ENCODE results near the gene ENPEP.
"Not testable (repeated sequence)": the region's sequence is repeated elsewhere in the genome, so short reads cannot be mapped to it uniquely, and the experiment has no call there.

ENPEP gene

GRCh38 chr4:110567214-110567613 lies 91.3 kb downstream of the ENPEP start:
- no peak overlapping the region for H3K9ac ChIP-seq
- no peaks in the 10 kb centered on the region for H3K36me3 ChIP-seq
- no peaks in the 10 kb centered on the region for H3K27me3 ChIP-seq
- no peaks in the 10 kb centered on the region for H3K4me1 ChIP-seq
- TF ChIP-seq Cebpa-rat (IDR thresholded peaks at IDR 0.05): no peak
- H3K27ac ChIP-seq: no peak overlapping the region
- no peaks in the 10 kb centered on the region for H4K20me1 ChIP-seq
- no peaks in the 10 kb centered on the region for H3K9me3 ChIP-seq (replicated peaks in 1 of 11)
- no peak overlapping the region for H3K4me2 ChIP-seq
- no peak overlapping the region for H3K4me3 ChIP-seq

DNA sequence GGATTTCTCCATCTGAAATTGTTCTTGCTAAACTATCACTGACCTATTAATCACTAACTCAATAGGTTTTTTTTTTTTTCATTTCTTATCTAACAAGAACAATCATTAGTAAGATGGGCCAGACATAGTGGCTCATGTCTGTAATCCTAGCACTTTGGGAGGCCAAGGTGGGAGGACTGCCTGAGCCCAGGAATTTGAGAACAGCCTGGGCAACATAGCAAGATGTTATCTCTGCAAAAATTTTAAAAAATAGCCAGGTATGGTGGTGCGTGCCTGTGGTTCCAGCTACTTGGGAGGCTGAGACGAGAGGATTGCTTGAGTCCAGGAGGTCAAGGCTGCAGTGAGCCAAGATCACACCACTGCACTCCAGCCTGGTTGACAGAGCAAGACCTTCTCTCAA lies 100.7 kb downstream of the ENPEP start:
- H3K27me3 ChIP-seq, H3K4me2 ChIP-seq, H3K4me1 ChIP-seq, H3K9ac ChIP-seq, H3K4me3 ChIP-seq, H3K36me3 ChIP-seq, H3K27ac ChIP-seq, H4K20me1 ChIP-seq: not testable (repeated sequence)
- peaks cover 0 to 16% (median 0%) of the 10 kb centered on the region in 11 experiments; a peak in 3 of 22 replicates for H3K9me3 ChIP-seq (replicated peaks in 1 of 11)

DNA sequence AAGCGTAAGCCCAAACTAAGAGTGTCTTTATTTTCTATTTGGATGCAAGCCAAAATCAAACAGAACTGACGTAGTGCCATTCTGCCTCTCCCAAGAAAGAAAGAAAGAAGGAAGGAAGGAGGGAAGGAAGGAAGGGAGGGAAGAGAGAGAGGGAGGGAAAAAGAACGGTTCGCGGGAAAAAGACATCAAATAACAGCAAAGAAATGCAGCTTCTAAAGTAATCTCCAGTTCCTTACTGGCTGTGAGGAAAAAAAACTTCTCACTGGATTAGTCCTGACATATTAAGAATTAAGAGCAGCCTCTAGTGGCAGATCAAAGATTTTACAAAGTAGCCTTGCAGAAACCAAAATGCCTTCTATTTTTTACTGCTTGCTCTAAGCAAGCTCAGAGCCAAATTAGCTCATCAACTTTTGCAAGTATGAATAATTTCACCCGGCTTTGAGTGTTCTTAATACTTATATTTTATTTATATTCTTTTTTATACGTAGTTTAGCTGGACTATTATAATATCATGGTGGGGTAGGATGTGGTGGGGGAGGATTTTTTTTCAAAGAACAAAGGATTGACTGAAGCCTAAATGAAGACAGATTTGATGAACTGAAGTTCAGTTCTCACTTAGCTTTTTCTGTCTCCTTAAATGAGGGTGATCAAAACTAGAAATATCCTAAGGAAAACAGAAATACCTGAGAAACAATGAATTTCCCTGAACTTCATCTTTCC lies 110.3 kb downstream of the ENPEP start:
- Histone ChIP-seq H3K27me3 (no peaks in the 10 kb centered on the region), H4K20me1 (no peaks in the 10 kb centered on the region)

DNA sequence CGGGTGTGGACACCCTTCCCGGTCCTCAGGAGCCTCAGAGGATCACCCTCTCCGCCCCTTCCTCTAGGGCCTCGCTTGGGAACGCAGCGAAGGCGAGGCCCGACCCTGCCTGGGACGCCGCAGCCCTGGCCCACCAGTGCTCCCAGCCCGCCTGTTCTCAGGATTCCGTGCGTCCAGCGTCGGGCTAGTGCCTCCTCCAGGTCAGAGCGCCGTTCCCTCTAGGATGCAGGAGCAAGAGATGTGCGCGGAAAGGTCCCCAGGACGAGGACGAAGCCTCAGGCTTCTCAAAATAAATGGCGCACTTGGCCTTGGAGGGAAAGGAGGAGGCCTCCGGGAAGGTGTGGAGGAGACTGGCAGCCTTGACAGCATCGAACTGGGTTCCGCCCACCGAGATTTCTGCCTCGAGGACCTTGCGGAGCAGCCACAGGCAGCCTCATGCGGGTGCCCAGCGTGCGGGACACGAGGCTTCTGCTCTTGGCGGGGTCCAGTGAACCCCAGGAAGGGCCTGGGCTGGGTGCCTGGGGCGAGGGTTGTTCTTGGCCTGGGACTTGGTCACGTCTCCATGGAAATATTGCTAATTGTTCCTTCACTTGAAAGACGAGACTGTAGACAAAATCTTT lies 111.8 kb downstream of the ENPEP start:
- H3K27me3 ChIP-seq: no peaks in the 10 kb centered on the region
- no peaks in the 10 kb centered on the region for H3K4me1 ChIP-seq
- H3K27ac ChIP-seq: no peak overlapping the region
- no peak overlapping the region for H3K4me3 ChIP-seq
- 0 out of 22 replicates have a peak, but pooled peaks cover 0 to 3% (median 0%) of the 10 kb centered on the region in 11 experiments for H3K9me3 ChIP-seq (replicated peaks in 1 of 11)
- TF ChIP-seq Cebpa-rat (IDR thresholded peaks at IDR 0.05): no peak
- H3K9ac ChIP-seq: no peak overlapping the region
- H4K20me1 ChIP-seq: no peaks in the 10 kb centered on the region
- H3K4me2 ChIP-seq: no peak overlapping the region
- no peaks in the 10 kb centered on the region for H3K36me3 ChIP-seq

More for the DNA sequence above, 110.3 kb downstream of the ENPEP start:
- no peaks in the 10 kb centered on the region for H3K9me3 ChIP-seq (replicated peaks in 1 of 11)
- no peak overlapping the region for H3K4me2 ChIP-seq
- no peaks in the 10 kb centered on the region for H3K36me3 ChIP-seq
- H3K9ac ChIP-seq: no peak overlapping the region
- no peaks in the 10 kb centered on the region for H3K4me1 ChIP-seq
- no peak for TF ChIP-seq Cebpa-rat (IDR thresholded peaks at IDR 0.05)
- no peak overlapping the region for H3K27ac ChIP-seq
- H3K4me3 ChIP-seq: no peak overlapping the region

- Histone ChIP-seq H3K27me3 (no peaks in the 10 kb centered on the region), H3K4me3 (no peak overlapping the region), H3K27ac (no peak overlapping the region), H3K36me3 (no peaks in the 10 kb centered on the region), H3K4me2 (no peak overlapping the region), H3K4me1 (no peaks in the 10 kb centered on the region), H4K20me1 (no peaks in the 10 kb centered on the region), H3K9ac (no peak overlapping the region), H3K9me3 (replicated peaks in 1 of 11) (0 out of 22 replicates have a peak, but pooled peaks cover 0 to 4% (median 0%) of the 10 kb centered on the region in 11 experiments)
- no peak for TF ChIP-seq Cebpa-rat (IDR thresholded peaks at IDR 0.05)
Measured at GRCh38 chr4:110589297-110589696, 113.3 kb downstream of the ENPEP start.

GRCh38 chr4:110595583-110595982 lies 119.6 kb downstream of the ENPEP start:
- Histone ChIP-seq H3K4me2 (no peak overlapping the region), H3K4me1 (no peaks in the 10 kb centered on the region), H4K20me1 (no peaks in the 10 kb centered on the region), H3K36me3 (no peaks in the 10 kb centered on the region), H3K27me3 (no peaks in the 10 kb centered on the region), H3K9ac (no peak overlapping the region), H3K4me3 (no peak overlapping the region), H3K9me3 (replicated peaks in 1 of 11) (peaks cover 13 to 28% (median 20%) of the 10 kb centered on the region in 11 experiments), H3K27ac (no peak overlapping the region)
- no peak for TF ChIP-seq Cebpa-rat (IDR thresholded peaks at IDR 0.05)

- Histone ChIP-seq H3K4me3 (no peak overlapping the region), H3K4me2 (no peak overlapping the region), H3K9me3 (replicated peaks in 1 of 11) (peaks cover 13 to 28% (median 20%) of the 10 kb centered on the region in 11 experiments), H3K4me1 (no peaks in the 10 kb centered on the region), H3K27me3 (no peaks in the 10 kb centered on the region), H4K20me1 (no peaks in the 10 kb centered on the region), H3K9ac (no peak overlapping the region), H3K27ac (no peak overlapping the region), H3K36me3 (no peaks in the 10 kb centered on the region)
- no peak for TF ChIP-seq Cebpa-rat (IDR thresholded peaks at IDR 0.05)
Measured at GRCh38 chr4:110596431-110596830, 120.5 kb downstream of the ENPEP start.

DNA sequence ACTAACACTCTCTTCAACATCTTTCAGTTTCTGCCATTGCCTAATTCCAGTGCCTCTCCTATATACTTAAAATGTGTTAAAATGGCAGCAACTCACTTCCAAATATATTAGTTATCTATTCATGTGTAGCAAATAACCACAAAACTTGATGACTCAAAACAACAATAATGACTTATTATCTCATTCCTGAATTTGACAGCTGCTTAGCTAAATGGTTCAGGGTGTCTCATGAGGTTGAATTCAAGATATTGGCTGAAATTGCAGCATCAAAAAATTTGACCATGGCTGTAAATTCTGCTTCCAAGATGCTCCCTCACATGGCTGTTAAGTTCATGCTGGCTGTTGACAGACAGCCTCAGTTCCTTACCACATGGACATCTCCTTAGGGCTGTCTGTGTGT lies 121.6 kb downstream of the ENPEP start:
- H3K36me3 ChIP-seq: no peaks in the 10 kb centered on the region
- no peak overlapping the region for H3K9ac ChIP-seq
- no peak overlapping the region for H3K27ac ChIP-seq
- H3K4me2 ChIP-seq: no peak overlapping the region
- H3K27me3 ChIP-seq: no peaks in the 10 kb centered on the region
- H3K4me1 ChIP-seq: no peaks in the 10 kb centered on the region
- peaks cover 13 to 28% (median 20%) of the 10 kb centered on the region in 11 experiments for H3K9me3 ChIP-seq (replicated peaks in 1 of 11)
- no peak for TF ChIP-seq Cebpa-rat (IDR thresholded peaks at IDR 0.05)
- H4K20me1 ChIP-seq: no peaks in the 10 kb centered on the region
- H3K4me3 ChIP-seq: no peak overlapping the region

DNA sequence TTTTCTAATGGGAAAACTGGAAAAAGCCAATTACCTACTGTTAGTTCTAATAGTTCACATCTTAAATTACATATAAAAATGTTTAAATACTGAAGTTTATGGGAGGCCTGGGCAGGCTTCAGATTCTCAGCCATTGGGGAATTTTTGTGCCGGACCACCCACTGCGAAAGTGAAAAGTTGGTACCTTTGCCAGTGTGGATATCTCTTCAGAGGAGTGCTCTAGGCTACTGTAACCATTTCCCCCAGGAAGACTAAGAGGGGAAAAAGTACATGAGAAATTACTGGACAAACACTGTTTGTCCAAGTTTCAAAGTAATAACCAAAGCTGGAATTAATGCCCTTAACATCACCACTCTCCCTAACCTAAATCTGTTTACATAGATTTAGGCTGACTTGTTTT lies 126.1 kb downstream of the ENPEP start:
- Histone ChIP-seq H3K4me2 (no peak overlapping the region), H3K9me3 (replicated peaks in 1 of 11) (peaks cover 2 to 9% (median 4%) of the 10 kb centered on the region in 11 experiments; a peak in 19 of 22 replicates), H3K36me3 (no peaks in the 10 kb centered on the region), H4K20me1 (no peaks in the 10 kb centered on the region), H3K27me3 (no peaks in the 10 kb centered on the region), H3K4me1 (no peaks in the 10 kb centered on the region), H3K4me3 (no peak overlapping the region), H3K27ac (no peak overlapping the region), H3K9ac (no peak overlapping the region)
- TF ChIP-seq Cebpa-rat (IDR thresholded peaks at IDR 0.05): no peak

DNA sequence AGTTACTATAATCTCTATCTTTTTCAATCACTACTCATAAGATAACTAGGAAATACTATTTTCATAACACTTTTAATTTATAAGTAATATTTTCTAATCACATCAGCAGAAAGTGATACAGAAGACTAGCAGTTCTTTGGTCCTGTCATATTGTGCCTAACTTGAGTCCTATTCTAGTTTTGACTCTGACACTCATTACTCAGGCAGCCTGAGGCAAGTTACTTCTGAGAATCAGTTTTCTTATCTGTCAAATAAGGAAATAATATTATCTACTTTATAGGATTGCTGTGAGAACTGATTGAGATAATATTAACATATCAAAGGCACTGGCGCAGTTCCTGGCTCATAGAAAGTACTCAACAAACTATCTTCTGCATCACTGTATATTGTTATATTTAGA lies 129.1 kb downstream of the ENPEP start:
- Histone ChIP-seq H3K9ac (no peak overlapping the region), H3K27me3 (peaks cover 0 to 12% (median 0%) of the 10 kb centered on the region in 11 experiments; a peak in 8 of 22 replicates), H3K9me3 (replicated peaks in 1 of 11) (no peaks in the 10 kb centered on the region), H3K4me1 (no peaks in the 10 kb centered on the region), H4K20me1 (no peaks in the 10 kb centered on the region), H3K4me3 (no peak overlapping the region), H3K27ac (no peak overlapping the region), H3K36me3 (no peaks in the 10 kb centered on the region), H3K4me2 (no peak overlapping the region)
- no peak for TF ChIP-seq Cebpa-rat (IDR thresholded peaks at IDR 0.05)
